Posterior vena cava (tissue), 2 donors: ENCODE measurements around the gene DSCAML1. TPM values are rescaled to one million over a fixed set of nuclear protein-coding genes. Genes with fewer than 3 reads are reported as not detected.
"Not testable (repeated sequence)": the region's sequence is repeated elsewhere in the genome, so short reads cannot be mapped to it uniquely, and the experiment has no call there.

ENCODE experiments used
- DNase-seq: peaks from one replicate; pipeline ENCODE4 v3.0.0-alpha.2; 2020; ENCODE audit warnings: low spot score
- intact Hi-C, 2 donors: fragments of 100-400 bp; cut with DNase I; formaldehyde crosslinking; loops; one replicate each; pipeline versions ENCODE4 v1.14.1 to v1.14.2; 2022 to 2023
- total RNA-seq, 2 donors: library from RNA; stranded (reverse); fragmentation: NEBNext Ultra II Directional; extraction: Animal tissue kit (Norgen Biotek cat#: 25700); gene quantifications; one replicate each; pipeline ENCODE4 v1.2.1, GENCODE V29; 2021
- donor health status: DM: yes; HTN: yes; CAD: no.
- donor health status: DM: yes; HTN: yes; CAD: no.

Gene DSCAML1
- total RNA-seq, 2 donors from 2014 or later = 1.2 to 1.5 TPM

DNA sequence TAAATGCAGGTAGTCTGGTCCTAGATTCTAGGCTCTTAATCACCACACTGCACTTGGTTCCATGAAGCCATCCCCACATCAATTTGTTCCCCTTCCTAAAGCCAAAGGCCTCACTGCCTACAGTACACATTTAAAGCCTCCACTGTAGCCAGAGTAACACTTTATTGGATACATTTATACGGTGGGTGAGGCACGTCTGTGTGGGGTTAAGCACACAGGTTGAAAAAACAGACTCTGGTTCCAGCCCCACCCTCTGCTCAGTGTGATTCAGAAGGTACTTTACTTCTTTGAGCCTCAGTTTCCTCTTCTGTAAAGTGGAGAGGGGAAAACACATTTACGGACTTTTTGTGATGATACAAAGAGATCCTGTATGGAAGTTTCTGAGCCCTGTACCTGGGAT, 22.5 kb downstream of the DSCAML1 start:
- no peak for DNase-seq
- intact Hi-C loops = no loop called here

DNA sequence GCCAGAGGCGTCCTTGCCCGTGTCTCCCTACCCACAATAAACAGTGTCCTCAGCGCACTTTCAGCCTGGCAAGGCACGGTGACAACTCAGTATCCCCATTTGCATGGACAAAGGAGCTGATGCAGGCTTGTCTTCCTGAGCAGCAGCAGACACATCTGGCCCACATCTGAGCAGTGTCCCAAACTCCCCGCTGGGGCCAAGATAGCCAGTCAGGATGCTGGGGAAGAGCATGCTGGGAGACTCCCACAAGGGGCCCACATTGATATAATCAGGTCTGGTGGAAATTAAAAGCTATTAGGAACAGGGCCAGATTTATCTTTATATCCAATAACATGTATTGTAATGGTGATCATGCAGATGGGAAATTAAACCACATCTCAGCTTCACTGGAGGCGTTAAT, 24.7 kb downstream of the DSCAML1 start:
- intact Hi-C loops = no loop called here
- no peak for DNase-seq

DNA sequence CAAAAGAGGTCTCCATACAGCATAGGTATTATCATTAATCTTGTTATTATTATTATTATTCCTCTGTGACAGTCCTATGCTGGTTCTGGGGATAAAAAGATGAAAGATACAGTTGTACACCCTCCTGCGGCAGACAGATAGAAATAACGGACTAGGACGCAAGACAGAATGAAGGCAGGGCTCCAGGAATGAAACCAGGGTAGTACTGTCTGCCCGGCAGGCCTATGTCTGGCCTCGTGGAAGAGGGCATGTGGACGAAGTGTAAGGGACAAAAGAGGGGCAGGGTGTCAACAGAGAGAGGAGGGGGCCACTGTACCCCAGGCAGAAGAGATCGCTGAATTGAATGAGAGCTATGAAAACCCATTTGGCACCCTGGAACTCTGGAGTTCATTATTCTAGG, 25.2 kb downstream of the DSCAML1 start:
- no peak for DNase-seq
- intact Hi-C loops = no loop called here

DNA sequence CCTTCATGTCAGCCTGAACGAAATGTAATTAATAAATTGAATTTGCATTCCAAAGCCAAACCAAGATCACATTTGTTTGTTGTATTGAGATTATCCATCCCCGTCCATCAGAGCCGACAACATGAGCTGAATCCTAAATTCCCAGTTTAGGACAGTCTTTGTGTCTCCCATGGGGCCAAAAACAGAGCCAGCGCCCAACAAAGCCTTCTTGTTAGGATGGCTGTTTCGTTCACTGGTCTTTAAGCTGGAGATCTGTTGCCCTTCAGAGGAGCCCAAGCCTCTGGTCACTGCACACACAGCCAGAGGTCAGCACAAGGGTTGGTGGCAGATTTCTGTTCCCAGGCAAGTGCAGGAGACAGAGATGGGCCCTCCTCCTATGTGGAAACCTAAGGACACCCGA, 25.8 kb downstream of the DSCAML1 start:
- intact Hi-C loops = no loop called here
- DNase-seq = no peak

DNA sequence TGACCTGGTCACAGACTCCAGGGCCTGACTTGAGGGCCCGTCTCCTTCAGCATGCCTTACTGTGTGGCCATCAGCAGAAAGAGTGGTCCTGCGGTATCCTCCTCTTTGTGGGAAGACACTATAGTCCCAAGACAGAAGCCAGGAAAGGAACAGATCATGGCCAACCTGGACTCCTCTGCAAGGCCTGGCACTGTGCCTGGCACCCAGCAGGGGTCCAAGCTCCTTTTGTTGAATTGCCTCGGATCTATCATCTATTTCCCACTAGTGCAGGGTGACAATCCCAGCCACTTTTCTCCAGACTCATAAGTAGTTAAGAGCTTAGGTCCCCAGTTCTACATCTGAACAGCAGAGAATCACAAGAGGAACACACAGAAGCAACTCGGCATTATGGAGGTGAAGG, 27.0 kb downstream of the DSCAML1 start:
- DNase-seq = no peak
- intact Hi-C loops = no loop called here

DNA sequence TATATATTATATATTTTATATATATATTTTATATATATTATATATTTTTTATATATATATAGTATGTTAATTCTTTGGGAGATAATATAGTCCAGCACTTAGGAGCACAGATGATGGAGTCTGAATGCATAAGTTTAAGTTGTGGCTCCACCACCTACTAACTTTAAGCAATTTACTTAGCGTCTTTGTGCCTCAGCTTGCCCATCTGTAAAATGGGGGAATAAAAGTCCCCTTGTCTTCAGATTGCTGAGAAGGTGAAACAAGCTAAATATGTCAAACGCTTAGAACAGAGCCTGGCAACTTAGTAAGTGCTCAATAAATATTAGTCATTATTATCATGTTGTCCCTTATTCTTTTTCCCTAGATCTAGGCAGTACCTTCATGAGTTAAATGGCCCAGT, 27.5 kb downstream of the DSCAML1 start:
- no peak for DNase-seq
- intact Hi-C loops = no loop called here

DNA sequence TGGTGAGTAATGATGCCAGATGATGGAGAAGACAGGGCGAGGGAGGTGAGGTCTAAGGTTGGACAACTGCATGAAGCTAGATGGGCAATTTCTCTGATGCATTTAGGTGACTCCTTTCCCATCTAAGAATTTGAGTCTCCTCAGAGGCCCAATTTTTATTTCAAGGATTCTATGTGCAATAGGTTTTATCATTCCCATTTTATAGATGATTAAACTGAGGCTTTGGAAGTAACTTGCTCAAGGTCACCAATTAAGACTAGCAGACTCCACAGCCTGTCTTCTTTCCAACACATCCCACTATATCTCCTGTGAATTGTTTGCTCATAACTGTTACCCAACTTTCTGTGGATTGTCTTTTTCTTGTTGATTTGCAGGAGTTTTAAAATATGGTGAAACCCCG, 28.5 kb downstream of the DSCAML1 start:
- DNase-seq = no peak
- intact Hi-C loops = no loop called here

DNA sequence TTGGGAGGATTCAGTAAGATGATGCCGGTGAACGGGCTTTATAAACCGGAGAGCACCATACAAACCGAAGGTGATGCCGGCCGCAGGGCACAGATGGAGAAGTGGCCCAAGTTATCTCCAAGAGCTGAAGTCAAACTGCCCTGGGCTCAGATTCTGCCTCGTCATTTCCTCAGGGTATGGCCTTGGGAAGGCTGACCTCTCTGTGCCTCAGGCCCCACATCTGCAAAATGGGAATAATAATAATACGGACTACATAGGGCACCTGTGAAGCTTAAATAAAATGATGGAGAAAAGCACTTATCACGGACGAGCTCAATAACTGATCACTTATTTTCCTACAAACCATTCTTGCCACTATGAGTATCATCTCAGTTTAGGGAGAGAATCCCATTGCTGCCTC, 29.9 kb downstream of the DSCAML1 start:
- intact Hi-C loops = no loop called here
- DNase-seq = no peak

DNA sequence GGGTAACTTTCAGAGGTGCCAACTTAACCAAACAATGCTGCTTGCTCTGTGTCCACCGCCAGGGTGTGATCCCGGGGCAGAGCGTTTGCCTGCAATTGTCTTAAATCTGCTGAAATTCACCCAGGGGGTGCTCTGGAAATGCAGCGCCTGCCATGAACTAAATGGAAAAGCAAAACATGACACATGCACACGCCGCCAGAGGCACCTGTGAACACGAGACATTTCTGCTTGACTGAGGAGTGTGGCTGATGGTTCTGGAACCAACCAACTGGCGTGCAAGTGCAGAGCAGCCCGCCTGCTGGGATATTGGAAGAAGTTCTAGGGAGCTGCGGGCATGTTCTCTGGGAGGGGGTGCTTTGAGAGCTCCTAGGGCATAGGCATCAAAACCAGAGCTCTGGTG, 30.4 kb downstream of the DSCAML1 start:
- intact Hi-C loops = no loop called here
- DNase-seq = no peak

DNA sequence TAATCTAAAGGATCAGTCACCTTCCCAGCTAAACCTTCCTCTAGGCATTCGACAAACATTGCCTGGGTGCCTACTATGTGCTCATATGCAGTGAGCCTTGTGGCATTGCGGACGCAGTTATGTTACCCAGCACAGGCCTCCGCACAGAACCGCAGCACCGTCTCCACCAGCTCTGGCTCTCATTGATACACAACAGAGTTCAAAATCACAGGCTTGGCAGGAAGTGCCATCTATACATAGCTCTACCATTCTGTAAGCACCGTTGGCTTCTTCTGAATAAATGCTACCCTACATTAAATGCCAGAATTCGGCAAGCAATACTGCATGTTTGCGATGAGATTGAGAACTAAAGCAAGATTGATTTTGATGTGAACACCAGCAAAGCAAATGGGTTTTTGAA, 31.0 kb downstream of the DSCAML1 start:
- DNase-seq = no peak
- intact Hi-C loops = no loop called here

DNA sequence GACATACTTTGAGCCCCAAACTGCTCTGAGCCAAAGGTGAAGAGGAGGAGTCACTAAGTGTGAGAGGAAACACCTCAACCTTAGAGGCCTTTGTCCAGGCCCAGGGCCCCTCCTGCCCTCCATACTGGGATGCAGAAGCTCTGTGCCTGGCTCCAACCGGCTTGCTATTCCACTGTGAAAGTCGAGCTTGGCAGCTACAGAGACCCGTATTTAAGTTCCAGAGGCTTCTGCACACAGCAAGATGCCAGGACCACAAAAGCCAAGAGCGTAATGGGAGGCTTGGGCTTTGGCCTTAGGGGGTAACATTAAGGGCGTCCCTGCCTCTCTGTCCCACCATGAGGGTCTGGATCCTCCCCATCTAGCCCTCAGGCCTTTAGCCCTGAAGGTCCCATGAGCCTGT, 31.9 kb downstream of the DSCAML1 start:
- intact Hi-C loops = no loop called here
- DNase-seq = no peak

DNA sequence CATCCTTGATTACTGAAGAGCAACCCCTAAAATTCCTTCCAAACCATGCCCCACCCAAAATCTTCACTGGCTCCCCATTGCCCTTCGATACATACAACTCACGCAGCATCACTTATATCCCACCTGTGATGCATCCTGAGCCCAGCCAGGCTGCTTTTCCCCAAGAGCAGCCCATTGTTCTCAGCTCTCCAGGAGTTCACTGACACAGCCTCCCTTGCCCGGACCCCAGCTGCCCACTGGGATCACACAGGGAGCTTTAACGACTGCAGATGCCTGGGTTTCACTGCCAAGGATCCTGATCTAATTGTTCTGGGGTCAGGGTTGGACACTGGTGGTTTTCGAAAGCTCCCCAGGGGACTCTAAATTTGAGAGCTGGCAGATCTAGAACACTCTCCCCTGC, 33.6 kb downstream of the DSCAML1 start:
- intact Hi-C loops = not testable (repeated sequence)

DNA sequence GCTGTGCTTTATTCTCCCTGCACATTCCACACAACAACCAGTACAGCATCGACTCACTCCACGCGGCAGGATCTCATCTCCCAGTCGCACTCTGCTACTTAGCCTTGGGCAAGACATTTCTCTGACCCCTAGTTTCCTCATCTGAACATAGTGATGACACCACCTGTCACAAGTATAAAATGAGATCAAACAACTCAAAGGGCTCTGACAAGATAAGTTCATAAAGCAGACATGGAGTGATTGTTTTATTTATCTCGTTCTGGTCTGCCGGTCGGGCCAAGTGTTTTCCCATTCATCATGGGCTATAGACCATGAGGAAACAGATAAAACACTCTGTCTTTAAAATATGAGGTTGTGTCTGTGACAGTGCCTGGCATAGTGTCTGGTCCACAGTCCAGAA, 35.0 kb downstream of the DSCAML1 start:
- intact Hi-C loops = no loop called here
- no peak for DNase-seq

More for the DNA sequence above, 33.6 kb downstream of the DSCAML1 start:
- not testable (repeated sequence) for DNase-seq

DNA sequence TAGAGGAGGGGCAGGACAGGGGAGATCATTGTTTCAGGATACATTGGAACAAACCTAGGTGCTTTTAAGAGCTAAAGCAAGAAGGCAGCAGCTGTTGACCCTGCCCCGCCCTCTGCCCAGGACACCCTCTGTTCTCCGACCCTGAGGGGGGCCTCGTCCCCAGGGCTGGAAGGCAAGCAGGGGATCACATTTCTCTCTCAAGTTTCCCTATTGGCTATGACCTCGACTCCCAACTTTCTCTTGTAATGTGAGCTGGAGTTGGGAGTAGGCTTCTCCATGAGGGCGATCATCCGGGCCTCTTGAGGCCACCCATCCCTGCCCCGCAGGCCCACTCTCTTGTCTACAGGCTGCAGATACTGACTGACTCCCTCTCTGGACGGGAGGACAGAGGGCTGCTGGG, 37.7 kb downstream of the DSCAML1 start:
- no peak for DNase-seq
- intact Hi-C loops = no loop called here

DNA sequence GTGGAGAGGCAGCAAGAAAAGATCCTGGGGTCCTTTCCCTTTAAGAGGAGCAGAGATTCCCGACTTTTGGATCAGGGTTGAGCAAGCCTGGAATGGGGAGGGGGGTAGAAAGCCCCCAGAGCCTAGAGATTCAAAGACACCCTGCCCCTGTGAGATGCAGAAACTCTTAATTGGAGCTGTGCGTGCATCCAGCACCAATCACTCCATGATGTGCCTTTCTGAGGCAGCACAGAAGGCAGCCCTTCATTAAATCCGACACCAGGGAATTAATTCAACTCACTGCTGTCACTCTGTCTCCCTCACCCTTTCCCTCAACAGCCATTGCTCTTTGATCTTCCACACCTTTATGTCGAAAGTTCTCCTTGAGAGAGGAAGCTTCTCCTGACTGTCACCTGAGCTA, 43.0 kb downstream of the DSCAML1 start:
- DNase-seq = no peak
- intact Hi-C loops = no loop called here

DNA sequence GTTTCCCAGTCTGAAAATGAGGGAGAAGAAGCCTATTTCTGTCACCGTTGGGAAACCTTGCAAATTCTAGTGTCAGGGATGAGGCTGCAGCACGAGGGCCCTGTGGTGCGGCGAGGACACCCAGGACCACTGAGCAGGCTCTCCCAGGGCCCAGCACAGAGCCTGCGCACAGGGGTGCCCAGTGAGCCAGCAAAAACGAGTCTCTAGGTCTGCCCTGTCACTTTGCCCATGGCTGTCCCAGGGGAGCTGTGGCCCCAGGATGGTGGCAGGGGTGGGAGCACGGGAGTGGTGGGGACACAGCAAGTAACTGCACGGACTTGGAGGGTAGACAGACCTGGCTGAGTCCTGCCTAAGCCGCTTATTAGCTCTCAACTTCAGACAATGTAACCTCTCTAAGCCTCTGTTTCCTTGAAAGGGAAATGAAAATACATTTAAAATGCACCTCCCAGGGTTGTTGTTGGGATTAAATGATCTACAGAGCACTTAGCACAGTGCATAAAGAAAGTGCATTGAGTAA, 44.2 kb downstream of the DSCAML1 start:
- intact Hi-C loops = no loop called here
- DNase-seq = no peak

DNA sequence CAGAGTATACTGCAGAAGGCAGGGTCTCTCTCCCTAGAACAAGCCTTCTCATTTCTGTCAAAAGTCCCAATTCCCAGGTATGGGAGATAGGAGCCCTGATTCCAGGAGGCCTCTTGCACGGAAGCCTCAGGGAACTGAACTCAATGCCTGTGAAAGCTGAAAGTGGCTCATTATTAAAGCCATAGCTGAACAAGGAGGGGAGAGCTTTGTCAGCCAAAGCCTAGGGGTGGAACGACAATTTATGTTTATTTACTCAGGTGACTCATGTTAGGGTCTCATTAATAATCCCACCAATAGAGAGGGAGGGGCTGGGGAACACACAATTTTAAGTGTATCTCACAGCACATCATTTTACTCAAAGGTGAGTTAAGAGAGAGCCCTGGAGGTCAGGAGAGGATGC, 44.9 kb downstream of the DSCAML1 start:
- intact Hi-C loops = no loop called here

DNA sequence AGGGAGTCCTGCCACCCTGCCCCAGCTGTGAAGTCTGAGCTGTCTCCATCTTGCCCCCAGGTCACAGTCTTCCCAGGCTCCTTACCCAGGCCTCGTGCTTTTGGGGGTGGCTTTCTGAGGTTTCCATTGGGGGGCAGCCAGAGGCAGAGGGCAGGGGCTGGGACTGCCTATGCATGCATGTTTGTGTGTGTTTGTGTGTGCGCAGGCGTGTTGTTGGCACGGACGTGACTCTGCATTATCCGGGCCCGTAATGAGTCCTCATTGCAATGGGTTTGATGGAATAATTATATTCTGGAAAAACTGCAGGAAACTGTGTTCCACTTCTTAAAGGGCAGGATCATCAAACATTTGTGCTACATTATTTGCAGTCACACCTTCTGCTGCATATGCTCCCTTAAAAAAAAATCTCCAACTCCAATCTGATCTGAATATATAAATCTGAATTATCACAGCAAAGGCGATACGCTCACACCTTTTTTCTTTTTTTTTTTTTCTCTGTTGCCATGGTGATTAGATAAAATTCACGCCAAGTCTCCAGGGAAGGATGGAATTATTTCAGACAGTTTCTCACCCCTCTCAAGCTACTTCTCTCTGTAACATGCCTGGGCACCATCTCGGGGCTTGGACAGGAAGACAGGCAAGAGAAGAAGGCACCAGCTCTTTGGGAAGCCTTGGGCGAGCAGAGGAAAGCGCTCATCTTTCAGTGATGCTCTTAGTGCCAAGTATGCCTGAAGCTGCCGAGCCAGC, 45.9 kb downstream of the DSCAML1 start:
- no peak for DNase-seq
- intact Hi-C loops = no loop called here

More for the DNA sequence above, 44.9 kb downstream of the DSCAML1 start:
- no peak for DNase-seq

DNA sequence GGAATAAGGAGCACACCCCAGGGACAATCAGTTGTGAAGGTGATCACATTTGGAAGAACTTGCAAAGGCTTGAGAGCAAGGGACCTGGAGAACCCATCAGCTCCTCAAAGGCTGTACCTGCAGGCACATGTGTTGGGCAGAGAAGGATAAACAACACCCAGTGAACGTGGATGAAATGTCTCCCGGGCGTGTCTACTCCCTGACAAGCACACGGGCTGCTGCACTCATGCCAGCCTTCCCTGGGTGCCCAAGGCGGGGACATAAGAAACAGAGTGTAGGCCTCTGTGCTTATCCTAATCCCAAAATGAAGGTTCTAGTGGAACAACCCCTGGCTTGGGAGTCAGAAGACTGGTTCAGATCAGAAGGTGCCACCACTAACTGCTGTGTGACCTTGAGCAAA, 46.7 kb downstream of the DSCAML1 start:
- intact Hi-C loops = no loop called here
- DNase-seq = no peak

DNA sequence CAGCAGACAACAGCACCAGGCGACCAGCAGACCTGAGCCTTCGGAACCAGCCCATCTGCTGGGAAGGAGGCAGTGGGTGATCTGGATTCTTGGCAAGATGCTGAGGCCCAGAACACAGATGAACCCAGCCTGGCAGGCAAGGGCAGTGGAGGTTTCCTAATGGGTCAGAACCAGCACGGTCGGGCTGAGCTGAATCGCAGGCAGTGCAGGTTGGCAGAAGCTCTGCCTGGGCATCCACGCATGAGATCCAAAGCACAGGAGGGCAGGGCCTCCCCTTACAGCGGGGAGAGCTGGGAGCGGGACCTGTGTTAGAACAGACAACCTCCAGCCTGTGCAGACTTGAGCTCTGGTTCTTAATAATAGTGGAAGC, 47.5 kb downstream of the DSCAML1 start:
- intact Hi-C loops = no loop called here
- no peak for DNase-seq

DNA sequence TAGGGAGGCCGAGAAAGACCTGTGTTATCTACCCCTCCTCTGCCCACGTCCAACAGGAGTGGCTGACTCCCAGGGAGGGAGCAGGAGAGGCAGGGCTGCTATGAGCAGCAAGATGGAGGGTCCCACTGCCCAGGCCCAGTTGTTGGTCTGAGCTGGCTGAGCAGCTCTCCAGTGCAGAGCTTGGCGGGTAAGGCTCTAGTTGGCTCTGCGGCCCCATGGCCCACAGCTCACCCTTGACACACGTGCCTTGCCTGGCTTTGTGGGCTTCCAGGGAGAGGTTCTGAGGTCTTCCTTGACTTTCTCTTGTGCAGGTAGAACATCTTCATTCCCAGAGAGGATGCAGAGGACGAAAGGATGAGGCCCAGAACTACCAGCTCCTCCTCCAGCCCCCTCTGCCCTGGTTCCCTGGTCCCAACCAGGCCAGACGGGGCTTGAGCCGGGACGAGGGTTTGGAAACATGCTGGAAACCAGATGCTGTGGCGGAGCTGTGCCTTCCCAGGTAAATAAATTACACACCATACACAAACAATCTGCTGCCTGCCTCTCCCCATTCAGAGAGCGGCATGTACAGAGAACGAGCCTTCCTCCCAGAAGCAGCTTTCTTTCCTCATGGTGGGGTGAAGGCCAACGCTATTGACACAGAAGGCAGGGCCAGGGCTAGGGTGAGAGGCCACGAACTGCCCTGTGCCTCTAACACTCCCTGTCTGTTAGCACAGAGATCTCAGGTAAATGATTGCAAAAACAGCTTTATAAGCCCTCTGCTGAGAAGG, 48.1 kb downstream of the DSCAML1 start:
- intact Hi-C loops = no loop called here
- no peak for DNase-seq
